Thyroid gland (tissue), 4 donors: Measurements from ENCODE around the gene HES4. TPM values are rescaled to one million over a fixed set of nuclear protein-coding genes. Genes with fewer than 3 reads are reported as not detected.

Experiments used
- DNase-seq, 2 donors: peaks; one replicate each; pipeline ENCODE4 v3.0.0-alpha.2; 2019
- H3K27ac ChIP-seq, 3 donors: fragments of 200-600 bp; sonication (generic); 1 replicate in 2 of 3; 2 replicates in 1 of 3; pipeline ENCODE4 v1.5.1; 2016 to 2019; ENCODE audit warnings: mild to moderate bottlenecking in 1 of 3, moderate library complexity in 1 of 3
- H3K27me3 ChIP-seq: fragments of 200-600 bp; sonication (generic); one replicate; pipeline ENCODE4 v1.5.1; 2019
- H3K36me3 ChIP-seq, 2 donors: fragments of 200-600 bp; sonication (generic); one replicate each; pipeline ENCODE4 v1.5.1; 2016 to 2019
- H3K4me1 ChIP-seq, 2 donors: fragments of 200-600 bp; sonication (generic); one replicate each; pipeline ENCODE4 v1.5.1; 2017 to 2019
- H3K4me3 ChIP-seq, 3 donors: fragments of 200-600 bp; sonication (generic); replicated peaks in 1 of 3; 1 replicate in 2 of 3; 2 replicates in 1 of 3; pipeline ENCODE4 v1.5.1; 2016; ENCODE audit warnings: mild to moderate bottlenecking in 1 of 3
- H3K9me3 ChIP-seq: fragments of 200-600 bp; sonication (generic); one replicate; pipeline ENCODE4 v1.5.1; 2017
- POLR2A ChIP-seq, 2 donors: fragments of 450-650 bp; IDR thresholded peaks; one replicate each; pipeline ENCODE4 v1.6.1; 2017; ENCODE audit warnings: antibody characterized with exemption in 2 of 2, mild to moderate bottlenecking in 2 of 2, moderate library complexity in 1 of 2
- WGBS, 2 donors: methylation state at CpG; one replicate each; pipeline ENCODE4 v1.1.5; 2017; 5-methylcytosine and 5-hydroxymethylcytosine counted together
- intact Hi-C: fragments of 100-400 bp; cut with DNase I; formaldehyde crosslinking; loops from one replicate; pipeline ENCODE4 v1.15.1; 2023
- total RNA-seq, 4 donors: library from RNA; depleted of rRNA; stranded (reverse); fragments of >200 nt; gene quantifications; one replicate each; pipeline ENCODE4 v1.2.3, GENCODE V29; 2016
- TF ChIP-seq, protein P1 (sequence below), 6 experiments: fragments of 200-600 bp in 3 of 6; fragments of 450-650 bp in 3 of 6; sonication (generic) in 3 of 6; IDR thresholded peaks; one replicate each; pipeline ENCODE4 v1.5.1; 2016 to 2019; ENCODE audit warnings: antibody characterized with exemption in 6 of 6, mild to moderate bottlenecking in 2 of 6, inconsistent platforms in 1 of 6, moderate library complexity in 1 of 6

HES4 gene
- total RNA-seq, 4 donors from 2014 or later, result 5.0 to 29.2 (median 18.6) TPM

DNA sequence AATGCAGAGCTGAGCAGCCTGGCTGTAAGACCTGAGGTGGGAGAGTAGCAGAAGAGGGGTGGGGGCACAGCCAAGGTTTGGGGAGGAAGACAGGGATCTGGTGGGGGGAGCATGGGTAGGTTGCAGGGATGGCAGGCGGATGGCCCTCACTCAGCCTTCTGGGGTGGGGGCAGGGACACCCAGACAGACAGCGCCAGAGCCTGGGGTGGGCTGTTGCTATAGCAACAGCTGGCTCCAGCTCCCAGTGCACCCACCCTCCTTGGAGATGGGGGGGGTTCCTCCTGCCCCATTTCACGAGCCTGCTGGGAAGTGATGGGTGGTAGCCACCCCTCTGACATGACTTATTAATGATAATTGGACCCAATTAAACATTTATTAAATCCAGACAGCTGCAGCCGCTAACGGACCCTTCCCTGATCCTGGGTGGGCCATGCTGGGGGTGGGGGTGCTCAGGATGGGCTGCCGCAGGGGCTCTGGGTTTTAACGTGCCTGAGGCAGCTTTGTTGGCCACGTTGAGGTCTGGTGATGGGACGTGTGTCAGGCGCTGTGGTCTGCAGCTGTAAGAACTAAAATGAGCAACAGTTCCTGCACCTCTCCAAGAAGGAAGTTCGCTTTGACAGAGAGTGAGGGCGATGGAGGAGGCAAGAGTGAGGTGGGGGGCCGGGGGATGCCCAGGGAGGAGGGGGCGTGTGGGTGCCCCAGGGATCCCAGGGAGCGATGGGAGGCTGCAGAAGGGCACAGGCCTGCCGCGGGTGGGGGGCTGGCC, 39.4 kb upstream of the HES4 start:
- H3K36me3 ChIP-seq, result peaks cover 3 to 5% of the 10 kb centered on the region in 2 donors
- no peak overlapping the region for H3K27ac ChIP-seq
- no peak for DNase-seq
- H3K4me3 ChIP-seq, result no peak overlapping the region
- peaks cover 14 to 19% of the 10 kb centered on the region in 2 donors for H3K4me1 ChIP-seq
- H3K27me3 ChIP-seq, result no peaks in the 10 kb centered on the region
- WGBS, 2 donors, result 57 to 73% methylated on average over 13 to 17 of the region's 17 CpGs
- H3K9me3 ChIP-seq, result no peaks in the 10 kb centered on the region
- intact Hi-C loops, result no loop called here
- TF ChIP-seq, protein P1, sequence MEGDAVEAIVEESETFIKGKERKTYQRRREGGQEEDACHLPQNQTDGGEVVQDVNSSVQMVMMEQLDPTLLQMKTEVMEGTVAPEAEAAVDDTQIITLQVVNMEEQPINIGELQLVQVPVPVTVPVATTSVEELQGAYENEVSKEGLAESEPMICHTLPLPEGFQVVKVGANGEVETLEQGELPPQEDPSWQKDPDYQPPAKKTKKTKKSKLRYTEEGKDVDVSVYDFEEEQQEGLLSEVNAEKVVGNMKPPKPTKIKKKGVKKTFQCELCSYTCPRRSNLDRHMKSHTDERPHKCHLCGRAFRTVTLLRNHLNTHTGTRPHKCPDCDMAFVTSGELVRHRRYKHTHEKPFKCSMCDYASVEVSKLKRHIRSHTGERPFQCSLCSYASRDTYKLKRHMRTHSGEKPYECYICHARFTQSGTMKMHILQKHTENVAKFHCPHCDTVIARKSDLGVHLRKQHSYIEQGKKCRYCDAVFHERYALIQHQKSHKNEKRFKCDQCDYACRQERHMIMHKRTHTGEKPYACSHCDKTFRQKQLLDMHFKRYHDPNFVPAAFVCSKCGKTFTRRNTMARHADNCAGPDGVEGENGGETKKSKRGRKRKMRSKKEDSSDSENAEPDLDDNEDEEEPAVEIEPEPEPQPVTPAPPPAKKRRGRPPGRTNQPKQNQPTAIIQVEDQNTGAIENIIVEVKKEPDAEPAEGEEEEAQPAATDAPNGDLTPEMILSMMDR (IDR thresholded peaks at IDR 0.05), result no peak
- no peak for TF ChIP-seq POLR2A (IDR thresholded peaks at IDR 0.05)

DNA sequence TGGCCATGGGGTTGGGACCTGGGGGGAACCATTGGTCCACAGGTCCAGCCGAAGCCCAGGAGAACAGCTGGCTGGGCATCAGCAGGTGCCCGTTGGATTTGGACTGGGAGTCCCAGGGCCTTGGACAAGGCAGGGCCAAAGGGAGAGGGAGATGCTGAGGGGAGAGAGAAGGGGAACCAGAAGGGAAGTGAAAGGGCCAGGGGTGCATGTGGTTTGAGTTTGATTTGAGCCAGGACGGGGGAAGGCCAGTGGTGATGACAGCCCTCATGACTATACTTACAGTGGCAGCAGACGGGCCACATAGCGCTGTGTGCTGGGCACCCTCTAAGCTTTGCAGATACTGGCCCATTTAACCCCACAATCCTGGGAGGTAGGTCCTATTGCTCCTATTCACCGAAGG, 38.8 kb upstream of the HES4 start:
- intact Hi-C loops, result no loop called here
- Histone ChIP-seq H3K27me3 (no peaks in the 10 kb centered on the region), H3K27ac (no peak overlapping the region), H3K9me3 (no peaks in the 10 kb centered on the region), H3K4me1 (peaks cover 16 to 25% of the 10 kb centered on the region in 2 donors), H3K4me3 (no peak overlapping the region), H3K36me3 (peaks cover 0 to 2% of the 10 kb centered on the region in 2 donors)
- no peak for DNase-seq
- 93 to 94% methylated on average over 6 of the region's 6 CpGs for WGBS, 2 donors
- TF ChIP-seq, protein P1 (IDR thresholded peaks at IDR 0.05), result no peak
- no peak for TF ChIP-seq POLR2A (IDR thresholded peaks at IDR 0.05)

GRCh38 chr1:1037366-1038327, 37.8 kb upstream of the HES4 start:
- Histone ChIP-seq H3K36me3 (no peaks in the 10 kb centered on the region), H3K4me3 (no peak overlapping the region), H3K27me3 (no peaks in the 10 kb centered on the region), H3K4me1 (peaks cover 18 to 32% of the 10 kb centered on the region in 2 donors), H3K9me3 (no peaks in the 10 kb centered on the region), H3K27ac (no peak overlapping the region)
- WGBS, 2 donors, result 92% methylated on average over 25 to 28 of the region's 30 CpGs
- TF ChIP-seq POLR2A (IDR thresholded peaks at IDR 0.05), result no peak
- TF ChIP-seq, protein P1 (IDR thresholded peaks at IDR 0.05), result no peak
- DNase-seq, result no peak
- intact Hi-C loops, result no loop called here

- intact Hi-C loops, result no loop called here
- Histone ChIP-seq H3K4me3 (no peak overlapping the region), H3K27ac (no peak overlapping the region), H3K9me3 (no peaks in the 10 kb centered on the region), H3K4me1 (peaks cover 19 to 34% of the 10 kb centered on the region in 2 donors), H3K27me3 (no peaks in the 10 kb centered on the region), H3K36me3 (no peaks in the 10 kb centered on the region)
- no peak for DNase-seq
- WGBS, 2 donors, result 90 to 94% methylated on average over 9 to 16 of the region's 19 CpGs
- TF ChIP-seq, protein P1 (IDR thresholded peaks at IDR 0.05), result no peak
- TF ChIP-seq POLR2A (IDR thresholded peaks at IDR 0.05), result no peak
These were observed 35.5 kb upstream of the HES4 start for GRCh38 chr1:1035291-1035943.
